A673 (cell line): ENCODE measurements around the gene CREM. TPM values are rescaled to one million over a fixed set of nuclear protein-coding genes. Genes with fewer than 3 reads are reported as not detected.

Experiments
- BruUV-seq: library from RNA; stranded (reverse); fragments of 400-500 nt; replicated peaks from 2 replicates; lab custom pipeline; 2021; lab: Mats Ljungman, UMichigan
- CTCF ChIA-PET: fragments of 300-600 bp; sonication (Branson Sonifier 250); formaldehyde crosslinking; loops from one replicate; lab custom pipeline; 2022; ENCODE audit warnings: antibody characterized with exemption; lab: Charles Lee
- POLR2A ChIA-PET: fragments of 300-600 bp; sonication (Branson Sonifier 250); formaldehyde crosslinking; loops from one replicate; lab custom pipeline; 2022; ENCODE audit warnings: antibody characterized with exemption; ENCODE audit not compliant: low non-redundant PET; lab: Charles Lee
- DNase-seq: peaks from one replicate; pipeline ENCODE4 v3.0.0-alpha.2; 2015; ENCODE audit warnings: low spot score
- H3K27ac ChIP-seq: fragments of 200-600 bp; sonication (generic); 2 replicates; pipeline ENCODE4 v1.5.1; 2016; ENCODE audit warnings: mixed run types, low read depth, mild to moderate bottlenecking, mixed read lengths, antibody characterized with exemption, low read length; ENCODE audit not compliant: poor library complexity, severe bottlenecking
- H3K27me3 ChIP-seq: fragments of 200-600 bp; sonication (generic); replicated peaks from 2 replicates; pipeline ENCODE4 v1.6.1; 2017; ENCODE audit warnings: mixed run types, low read depth, mild to moderate bottlenecking, mixed read lengths, antibody characterized with exemption, low read length; ENCODE audit not compliant: insufficient read depth, poor library complexity
- H3K36me3 ChIP-seq: fragments of 200-600 bp; sonication (generic); 2 replicates; pipeline ENCODE4 v1.6.1; 2016; ENCODE audit warnings: mixed run types, mild to moderate bottlenecking, mixed read lengths, antibody characterized with exemption, low read length; ENCODE audit not compliant: insufficient read depth, poor library complexity, severe bottlenecking
- H3K4me1 ChIP-seq: fragments of 200-600 bp; sonication (generic); 2 replicates; pipeline ENCODE4 v1.6.1; 2017; ENCODE audit warnings: mixed run types, mild to moderate bottlenecking, mixed read lengths, antibody characterized with exemption, low read length; ENCODE audit not compliant: insufficient read depth, poor library complexity, severe bottlenecking
- H3K4me3 ChIP-seq: fragments of 200-600 bp; sonication (generic); 2 replicates; pipeline ENCODE4 v1.5.1; 2016; ENCODE audit warnings: low read depth, mixed run types, mild to moderate bottlenecking, mixed read lengths, low read length; ENCODE audit not compliant: poor library complexity, severe bottlenecking
- H3K9me3 ChIP-seq: fragments of 200-600 bp; sonication (generic); 2 replicates; pipeline ENCODE4 v1.6.1; 2016; ENCODE audit warnings: mixed run types, low read depth, mild to moderate bottlenecking, mixed read lengths, antibody characterized with exemption, low read length; ENCODE audit not compliant: poor library complexity, severe bottlenecking
- CTCF ChIP-seq: fragments of 300-800, 200-600 bp; sonication (generic); conservative IDR thresholded peaks from 2 replicates; pipeline ENCODE4 v1.5.1; 2017; ENCODE audit warnings: low read depth, mild to moderate bottlenecking, antibody characterized with exemption, low read length, moderate library complexity, mixed read lengths
- EZH2 ChIP-seq: fragments of 200-600 bp; sonication (generic); IDR thresholded peaks from 2 replicates; pipeline ENCODE4 v1.6.1; 2017; ENCODE audit warnings: borderline replicate concordance, low read depth, mild to moderate bottlenecking, mixed read lengths, antibody characterized with exemption, low read length; ENCODE audit not compliant: poor library complexity, severe bottlenecking
- intact Hi-C: fragments of 100-400 bp; cut with micrococcal nuclease; formaldehyde crosslinking; loops from one replicate; pipeline ENCODE4 v1.10.0; 2022; ENCODE audit not compliant: unreplicated experiment
- total RNA-seq: library from RNA; stranded (reverse); gene quantifications from 2 replicates; pipeline ENCODE4 v1.2.3, GENCODE V29; 2021

The CREM gene
- total RNA-seq, 1 experiment from 2014 or later, result 66.3 TPM

- Histone ChIP-seq H3K9me3 (no peaks in the 10 kb centered on the region), H3K27me3 (no peaks in the 10 kb centered on the region), H3K4me3 (no peak overlapping the region), H3K27ac (peak overlapping the region; percentile 97), H3K36me3 (no peaks in the 10 kb centered on the region), H3K4me1 (peaks cover 12% of the 10 kb centered on the region)
- ChIA-PET CTCF (no interaction called here), POLR2A (interaction anchor here (0.5 to 0.6 kb wide), 2 partner anchors 31 to 66 kb away, joined by 3 to 8 read pairs; no protein-coding TSS in a partner anchor)
- DNase-seq, result no peak
- TF ChIP-seq EZH2 (no peak), CTCF (no peak)
- intact Hi-C loops, result no loop called here
- no TSS peak for BruUV-seq
Observed at GRCh38 chr10:35194471-35194870, 67.8 kb downstream of the CREM start.

- peak overlapping the region; percentile 49 for H3K4me3 ChIP-seq
- BruUV-seq, result TSS peak; percentile 84
- no peaks in the 10 kb centered on the region for H3K27me3 ChIP-seq
- POLR2A ChIA-PET, result interaction anchor here (0.5 to 0.6 kb wide), 3 partner anchors 32 to 67 kb away, joined by 3 to 8 read pairs (median 5); no protein-coding TSS in a partner anchor
- TF ChIP-seq CTCF, result no peak
- TF ChIP-seq EZH2, result no peak
- intact Hi-C loops, result loop anchor here (1.0 kb wide), 1 partner anchor 68 kb away; no protein-coding TSS in a partner anchor
- peaks cover 12% of the 10 kb centered on the region for H3K4me1 ChIP-seq
- H3K36me3 ChIP-seq, result no peaks in the 10 kb centered on the region
- peak overlapping the region; percentile 97 for H3K27ac ChIP-seq
- CTCF ChIA-PET, result interaction anchor here (0.6 to 1.0 kb wide), 2 partner anchors 73 to 441 kb away, joined by 3 to 5 read pairs; no protein-coding TSS in a partner anchor
- no peaks in the 10 kb centered on the region for H3K9me3 ChIP-seq
- peak; percentile 61 for DNase-seq
Observed at GRCh38 chr10:35194906-35195305, 68.3 kb downstream of the CREM start.

- H3K9me3 ChIP-seq, result no peaks in the 10 kb centered on the region
- intact Hi-C loops, result loop anchor here (1.0 kb wide), 1 partner anchor 68 kb away; no protein-coding TSS in a partner anchor
- H3K27ac ChIP-seq, result peak overlapping the region; percentile 97
- TF ChIP-seq EZH2, result no peak
- peak; percentile 82 for TF ChIP-seq CTCF
- DNase-seq, result peak; percentile 96
- peaks cover 16% of the 10 kb centered on the region for H3K4me1 ChIP-seq
- no TSS peak for BruUV-seq
- POLR2A ChIA-PET, result interaction anchor here (0.5 to 0.6 kb wide), 4 partner anchors 9 to 70 kb away, joined by 3 to 19 read pairs (median 4); no protein-coding TSS in a partner anchor
- H3K36me3 ChIP-seq, result no peaks in the 10 kb centered on the region
- H3K27me3 ChIP-seq, result no peaks in the 10 kb centered on the region
- CTCF ChIA-PET, result interaction anchor here (0.6 to 1.6 kb wide), 11 partner anchors 10 to 1524 kb away, joined by 3 to 38 read pairs (median 3); partner anchors contain the start of gene CREM
- H3K4me3 ChIP-seq, result peak overlapping the region; percentile 49
Observed at GRCh38 chr10:35195361-35196306, 69.0 kb downstream of the CREM start.
